Glutamatergic neuron (in vitro differentiated cells): ENCODE data around the gene TIMM44. TPM values are rescaled to one million over a fixed set of nuclear protein-coding genes. Genes with fewer than 3 reads are reported as not detected.

Source experiments
- DNase-seq: peaks from one replicate; pipeline ENCODE4 v3.0.0; 2022
- H3K27ac Mint-ChIP-seq: one replicate; pipeline ENCODE4 v1.8.0; 2020; ENCODE audit warnings: mild to moderate bottlenecking, mixed read lengths, inconsistent platforms; ENCODE audit not compliant: unreplicated experiment
- H3K27me3 Mint-ChIP-seq: one replicate; pipeline ENCODE4 v1.8.0; 2020; ENCODE audit warnings: mild to moderate bottlenecking, moderate library complexity, mixed read lengths, inconsistent platforms; ENCODE audit not compliant: unreplicated experiment
- H3K36me3 Mint-ChIP-seq: one replicate; pipeline ENCODE4 v1.8.0; 2020; ENCODE audit warnings: mild to moderate bottlenecking, mixed read lengths, inconsistent platforms; ENCODE audit not compliant: unreplicated experiment
- H3K4me1 Mint-ChIP-seq: one replicate; pipeline ENCODE4 v1.8.0; 2020; ENCODE audit warnings: mild to moderate bottlenecking, low read depth, mixed read lengths, inconsistent platforms; ENCODE audit not compliant: unreplicated experiment
- H3K4me3 Mint-ChIP-seq: one replicate; pipeline ENCODE4 v1.8.0; 2020; ENCODE audit warnings: mild to moderate bottlenecking, mixed read lengths, inconsistent platforms; ENCODE audit not compliant: unreplicated experiment
- H3K9me3 Mint-ChIP-seq: one replicate; pipeline ENCODE4 v1.8.0; 2020; ENCODE audit warnings: mild to moderate bottlenecking, moderate library complexity, mixed read lengths, inconsistent platforms; ENCODE audit not compliant: unreplicated experiment
- total RNA-seq: library from RNA; stranded (reverse); fragmentation: NEBNext Ultra II Directional; extraction: Animal tissue kit (Norgen Biotek cat#: 25700); gene quantifications from one replicate; pipeline ENCODE4 v1.2.1, GENCODE V29; 2021; ENCODE audit not compliant: unreplicated experiment
- TF ChIP-seq, protein P1 (sequence below): fragments of 200-600 bp; sonication (generic); IDR thresholded peaks from one replicate; pipeline ENCODE4 v1.5.0; 2021; ENCODE audit not compliant: partially characterized antibody, unreplicated experiment

The TIMM44 gene
- total RNA-seq, 1 donor from 2014 or later: 109 TPM

DNA sequence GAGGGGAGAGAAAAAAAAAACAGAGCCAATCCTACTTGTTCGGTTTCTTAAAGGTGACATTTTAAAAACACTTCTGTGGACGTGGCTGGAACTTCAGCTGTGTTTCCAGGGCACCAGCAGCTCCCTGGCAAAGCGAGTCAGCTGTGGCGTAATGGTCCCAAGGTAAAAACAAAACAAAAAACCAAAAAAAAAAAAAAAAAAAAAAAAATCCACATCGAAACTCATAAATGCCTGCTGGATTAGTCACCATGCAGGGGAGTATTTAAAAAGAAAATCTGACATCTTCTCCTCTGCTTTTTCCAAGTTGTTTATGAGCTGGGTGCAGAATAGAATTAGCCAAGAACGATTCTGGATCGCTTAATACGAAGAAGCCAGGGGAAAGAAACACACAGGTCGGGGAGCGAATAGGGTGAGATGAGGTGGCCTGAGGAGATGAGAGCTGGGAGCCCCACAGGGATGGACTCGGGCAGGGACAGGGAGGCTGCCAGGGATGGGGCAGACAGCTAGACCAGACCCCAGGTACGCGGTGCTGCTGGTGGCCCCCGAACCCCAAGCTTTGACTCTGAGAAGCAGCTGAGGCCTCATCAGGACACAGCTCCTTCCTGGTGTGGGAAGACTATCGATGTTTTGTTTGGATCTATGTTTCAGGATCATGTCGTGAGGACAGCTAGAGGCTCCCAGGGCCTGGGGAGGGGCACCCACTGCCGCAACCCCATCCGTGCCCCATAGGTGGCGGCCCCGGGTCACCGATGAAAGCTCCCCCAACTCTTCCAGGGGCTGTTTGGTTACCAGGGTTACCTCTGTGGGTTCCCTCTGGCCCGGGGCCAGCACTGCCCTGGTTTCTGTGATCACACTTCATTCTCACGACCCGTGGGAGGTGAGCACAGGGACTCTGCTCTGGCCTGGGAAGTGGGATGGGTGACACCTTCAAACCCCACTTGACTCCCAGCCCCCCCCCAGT is 14.4 kb downstream of the TIMM44 start:
- H3K27ac Mint-ChIP-seq: no peak overlapping the region
- H3K4me3 Mint-ChIP-seq: no peak overlapping the region
- peak; percentile 71 for DNase-seq
- H3K4me1 Mint-ChIP-seq: peaks cover 6% of the 10 kb centered on the region
- H3K9me3 Mint-ChIP-seq: peaks cover 11% of the 10 kb centered on the region
- TF ChIP-seq, protein P1, sequence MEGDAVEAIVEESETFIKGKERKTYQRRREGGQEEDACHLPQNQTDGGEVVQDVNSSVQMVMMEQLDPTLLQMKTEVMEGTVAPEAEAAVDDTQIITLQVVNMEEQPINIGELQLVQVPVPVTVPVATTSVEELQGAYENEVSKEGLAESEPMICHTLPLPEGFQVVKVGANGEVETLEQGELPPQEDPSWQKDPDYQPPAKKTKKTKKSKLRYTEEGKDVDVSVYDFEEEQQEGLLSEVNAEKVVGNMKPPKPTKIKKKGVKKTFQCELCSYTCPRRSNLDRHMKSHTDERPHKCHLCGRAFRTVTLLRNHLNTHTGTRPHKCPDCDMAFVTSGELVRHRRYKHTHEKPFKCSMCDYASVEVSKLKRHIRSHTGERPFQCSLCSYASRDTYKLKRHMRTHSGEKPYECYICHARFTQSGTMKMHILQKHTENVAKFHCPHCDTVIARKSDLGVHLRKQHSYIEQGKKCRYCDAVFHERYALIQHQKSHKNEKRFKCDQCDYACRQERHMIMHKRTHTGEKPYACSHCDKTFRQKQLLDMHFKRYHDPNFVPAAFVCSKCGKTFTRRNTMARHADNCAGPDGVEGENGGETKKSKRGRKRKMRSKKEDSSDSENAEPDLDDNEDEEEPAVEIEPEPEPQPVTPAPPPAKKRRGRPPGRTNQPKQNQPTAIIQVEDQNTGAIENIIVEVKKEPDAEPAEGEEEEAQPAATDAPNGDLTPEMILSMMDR: peak; percentile 64
- peaks cover 12% of the 10 kb centered on the region for H3K27me3 Mint-ChIP-seq
- H3K36me3 Mint-ChIP-seq: no peaks in the 10 kb centered on the region

DNA sequence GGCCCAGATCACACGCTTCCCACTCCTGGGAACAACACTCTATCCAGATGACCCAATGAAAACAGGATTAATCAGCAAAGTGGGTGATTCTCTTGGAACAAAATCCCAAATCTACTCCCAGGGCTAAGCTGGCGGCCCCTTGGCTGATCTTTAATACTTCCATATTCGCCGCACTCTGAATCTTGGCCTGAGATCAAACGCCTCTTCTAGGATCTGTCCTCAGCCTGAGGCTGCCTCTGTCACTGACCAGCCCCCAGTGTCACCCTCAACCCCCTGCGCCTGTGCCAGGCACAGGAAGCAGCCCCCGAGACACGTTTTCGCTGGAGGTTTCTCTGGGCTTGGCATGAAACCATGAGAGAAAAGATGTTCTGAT is 15.1 kb downstream of the TIMM44 start:
- peaks cover 6% of the 10 kb centered on the region for H3K4me1 Mint-ChIP-seq
- TF ChIP-seq, protein P1: no peak
- peaks cover 13% of the 10 kb centered on the region for H3K27me3 Mint-ChIP-seq
- peaks cover 13% of the 10 kb centered on the region for H3K9me3 Mint-ChIP-seq
- H3K4me3 Mint-ChIP-seq: peak overlapping the region; percentile 52
- H3K36me3 Mint-ChIP-seq: no peaks in the 10 kb centered on the region
- no peak overlapping the region for H3K27ac Mint-ChIP-seq
- DNase-seq: no peak

DNA sequence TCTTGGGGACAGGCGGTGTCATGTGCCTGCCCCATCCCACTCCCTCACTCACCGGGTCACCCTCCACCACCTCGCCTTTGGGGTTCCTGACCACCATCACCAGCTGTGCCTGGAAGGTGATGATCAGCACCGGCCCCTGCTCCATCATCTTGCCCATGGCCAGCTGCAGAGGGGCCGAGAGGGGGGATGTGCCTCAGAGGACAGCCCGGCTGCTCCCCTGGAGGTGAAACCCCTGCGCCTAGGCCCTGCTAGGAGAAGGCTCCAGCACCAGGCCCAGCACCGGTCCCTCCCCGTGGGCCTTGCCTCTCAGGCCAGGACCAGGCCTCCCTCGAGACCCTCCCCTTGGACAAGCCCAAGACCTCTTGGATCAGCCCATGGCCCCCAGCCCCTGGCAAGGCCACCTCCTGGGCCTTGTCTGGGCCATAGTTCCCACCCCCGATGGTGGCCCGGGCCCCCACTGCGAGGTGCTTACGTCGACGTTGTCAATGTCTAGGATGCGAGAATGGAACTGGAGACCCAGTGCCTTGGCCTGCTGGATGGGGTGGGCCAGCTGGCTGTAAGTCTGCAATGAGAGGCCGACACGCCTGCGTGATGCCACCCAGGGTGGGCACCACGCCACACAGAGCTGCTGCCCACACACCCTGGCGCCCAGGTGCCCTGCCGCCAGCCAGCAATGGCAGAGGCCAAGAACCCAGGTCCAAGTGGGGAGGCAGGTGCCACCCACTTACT is 15.7 kb downstream of the TIMM44 start:
- DNase-seq: no peak
- TF ChIP-seq, protein P1: no peak
- peaks cover 14% of the 10 kb centered on the region for H3K9me3 Mint-ChIP-seq
- no peak overlapping the region for H3K4me3 Mint-ChIP-seq
- H3K27ac Mint-ChIP-seq: no peak overlapping the region
- peaks cover 6% of the 10 kb centered on the region for H3K4me1 Mint-ChIP-seq
- H3K36me3 Mint-ChIP-seq: no peaks in the 10 kb centered on the region
- peaks cover 16% of the 10 kb centered on the region for H3K27me3 Mint-ChIP-seq

DNA sequence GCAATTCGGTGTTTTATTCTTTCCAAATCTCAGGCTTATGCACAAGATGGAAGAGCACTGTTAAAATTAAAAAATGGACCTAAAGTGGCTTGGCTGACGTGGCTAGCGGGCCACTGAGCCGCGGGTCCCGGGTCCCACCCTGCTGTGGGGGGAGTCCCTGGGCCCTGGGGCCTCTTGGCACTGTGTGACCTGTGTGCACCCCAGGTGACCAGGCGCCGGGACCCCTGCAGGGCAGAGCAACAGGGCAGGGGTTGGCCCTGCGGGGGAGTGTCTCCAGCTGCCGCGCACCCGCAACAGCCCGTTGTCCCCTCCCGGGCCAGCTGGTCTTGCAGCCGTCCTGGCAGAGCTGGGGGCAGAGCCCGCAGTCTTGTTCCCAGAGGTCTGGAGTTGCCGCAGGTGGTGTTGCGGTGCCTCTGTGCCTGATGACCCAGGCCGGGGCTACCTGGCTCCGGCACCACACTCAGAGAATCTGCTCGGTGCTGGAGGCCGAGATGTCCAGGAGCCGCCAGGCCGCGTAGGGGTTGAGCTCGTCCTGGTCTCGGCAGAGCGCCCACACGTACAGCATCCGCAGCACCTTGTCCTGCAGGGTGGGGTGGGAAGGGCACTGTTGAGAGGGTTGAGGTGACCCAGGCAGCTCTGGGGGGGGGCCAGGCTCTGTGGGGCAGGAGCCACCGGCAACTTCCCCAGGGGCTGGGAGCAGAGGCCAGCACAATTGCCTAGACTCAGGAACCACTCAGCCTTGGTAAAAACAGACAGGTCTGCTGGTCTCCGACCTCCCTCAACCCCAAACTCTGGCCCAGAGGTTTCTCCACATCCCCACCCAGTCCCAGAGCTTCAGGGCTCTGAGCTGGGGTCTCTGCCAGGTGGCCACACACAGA is 16.5 kb downstream of the TIMM44 start:
- Mint-ChIP-seq H3K4me3 (peak overlapping the region; percentile 85), H3K27me3 (peaks cover 18% of the 10 kb centered on the region), H3K36me3 (no peaks in the 10 kb centered on the region), H3K4me1 (peaks cover 6% of the 10 kb centered on the region), H3K27ac (peak overlapping the region; percentile 53), H3K9me3 (peaks cover 14% of the 10 kb centered on the region)
- DNase-seq: no peak
- TF ChIP-seq, protein P1: peak; percentile 20
